WTC11 (cell line): ENCODE results near the gene EIF2AK3. TPM values are rescaled to one million over a fixed set of nuclear protein-coding genes. Genes with fewer than 3 reads are reported as not detected.
A peak's percentile ranks its signal among the peaks of the same experiment; 100 is the strongest.

ENCODE experiments used
- ATAC-seq: fragments of 200-7000 bp; cut with Tn5 transposase; 2 replicates; pipeline ENCODE4 v1.10.0; 2021; ENCODE audit warnings: mild to moderate bottlenecking, moderate library complexity
- CTCF ChIA-PET: fragments of 300-600 bp; sonication (Branson Sonifier 250); formaldehyde crosslinking; loops from one replicate; lab custom pipeline; 2021; ENCODE audit warnings: antibody characterized with exemption; lab: Charles Lee
- POLR2A ChIA-PET: fragments of 350-600 bp; sonication (Branson Sonifier 250); formaldehyde crosslinking; loops from one replicate; lab custom pipeline; 2021; ENCODE audit warnings: antibody characterized with exemption; lab: Charles Lee
- DNase-seq: peaks from one replicate; pipeline ENCODE4 v3.0.0; 2021; ENCODE audit warnings: low spot score
- H3K27ac Mint-ChIP-seq: 2 replicates; pipeline ENCODE4 v1.8.0; 2021; ENCODE audit warnings: mixed read lengths
- H3K27me3 Mint-ChIP-seq: 2 replicates; pipeline ENCODE4 v1.8.0; 2021; ENCODE audit warnings: low read depth, mild to moderate bottlenecking, moderate library complexity, mixed read lengths
- H3K36me3 Mint-ChIP-seq: 2 replicates; pipeline ENCODE4 v1.8.0; 2021; ENCODE audit warnings: mixed read lengths
- H3K4me1 Mint-ChIP-seq: 2 replicates; pipeline ENCODE4 v1.8.0; 2022; ENCODE audit warnings: mixed read lengths
- H3K4me3 Mint-ChIP-seq: 2 replicates; pipeline ENCODE4 v1.8.0; 2021; ENCODE audit warnings: mild to moderate bottlenecking, moderate library complexity, mixed read lengths
- H3K9me3 Mint-ChIP-seq: 2 replicates; pipeline ENCODE4 v1.8.0; 2021; ENCODE audit warnings: mixed read lengths
- CREB1 ChIP-seq: sonication (generic); formaldehyde crosslinking; IDR thresholded peaks from 2 replicates; pipeline ENCODE4 v1.8.0; 2023; ENCODE audit warnings: mild to moderate bottlenecking, missing genetic modification reagents
- E2F1 ChIP-seq: sonication (generic); formaldehyde crosslinking; IDR thresholded peaks from 2 replicates; pipeline ENCODE4 v1.8.0; 2022; ENCODE audit warnings: mild to moderate bottlenecking, missing genetic modification reagents
- E2F5 ChIP-seq: sonication (generic); formaldehyde crosslinking; IDR thresholded peaks from 2 replicates; pipeline ENCODE4 v1.8.1; 2022; ENCODE audit warnings: mild to moderate bottlenecking, moderate library complexity, missing genetic modification reagents
- ELF4 ChIP-seq: sonication (generic); formaldehyde crosslinking; IDR thresholded peaks from 2 replicates; pipeline ENCODE4 v1.8.1; 2022; ENCODE audit warnings: low read depth, mild to moderate bottlenecking, moderate library complexity, missing genetic modification reagents
- EMX1 ChIP-seq: fragments of 250-450 bp; sonication (Bioruptor Pico); IDR thresholded peaks from 2 replicates; pipeline ENCODE4 v1.8.0; 2021; ENCODE audit warnings: mild to moderate bottlenecking
- ERG ChIP-seq: fragments of 250-450 bp; sonication (Bioruptor Pico); IDR thresholded peaks from 2 replicates; pipeline ENCODE4 v1.8.0; 2021; ENCODE audit warnings: mild to moderate bottlenecking
- FOXJ3 ChIP-seq: sonication (generic); formaldehyde crosslinking; IDR thresholded peaks from 2 replicates; pipeline ENCODE4 v1.9.0; 2021; ENCODE audit warnings: missing genetic modification reagents, mild to moderate bottlenecking, borderline replicate concordance
- FOXP4 ChIP-seq: sonication (generic); formaldehyde crosslinking; IDR thresholded peaks from 2 replicates; pipeline ENCODE4 v1.8.0; 2022; ENCODE audit warnings: mild to moderate bottlenecking, missing genetic modification reagents
- IRF2 ChIP-seq: sonication (generic); formaldehyde crosslinking; IDR thresholded peaks from 2 replicates; pipeline ENCODE4 v1.8.0; 2022; ENCODE audit warnings: low read depth, missing genetic modification reagents, borderline replicate concordance
- JAZF1 ChIP-seq: fragments of 250-450 bp; sonication (Bioruptor Pico); IDR thresholded peaks from 2 replicates; pipeline ENCODE4 v1.9.0; 2021; ENCODE audit warnings: moderate library complexity, mild to moderate bottlenecking, inconsistent platforms
- KAT7 ChIP-seq: sonication (generic); formaldehyde crosslinking; IDR thresholded peaks from 2 replicates; pipeline ENCODE4 v1.8.1; 2023; ENCODE audit warnings: missing genetic modification reagents, mild to moderate bottlenecking, borderline replicate concordance
- MXD4 ChIP-seq: fragments of 250-450 bp; sonication (Bioruptor Pico); IDR thresholded peaks from 2 replicates; pipeline ENCODE4 v1.8.0; 2021; ENCODE audit warnings: mild to moderate bottlenecking, moderate library complexity, borderline replicate concordance
- NR1H2 ChIP-seq: sonication (generic); formaldehyde crosslinking; IDR thresholded peaks from 2 replicates; pipeline ENCODE4 v1.9.0; 2021; ENCODE audit warnings: mild to moderate bottlenecking, moderate library complexity, missing genetic modification reagents
- SMAD3 ChIP-seq: sonication (generic); formaldehyde crosslinking; IDR thresholded peaks from 2 replicates; pipeline ENCODE4 v1.8.0; 2022; ENCODE audit warnings: missing genetic modification reagents, mild to moderate bottlenecking, borderline replicate concordance
- TEAD1 ChIP-seq: sonication (generic); formaldehyde crosslinking; IDR thresholded peaks from 2 replicates; pipeline ENCODE4 v1.8.0; 2022; ENCODE audit warnings: mild to moderate bottlenecking, missing genetic modification reagents
- USF2 ChIP-seq: sonication (generic); formaldehyde crosslinking; IDR thresholded peaks from 2 replicates; pipeline ENCODE4 v1.8.1; 2023; ENCODE audit warnings: mild to moderate bottlenecking, missing genetic modification reagents, moderate library complexity
- ZBTB21 ChIP-seq: sonication (generic); formaldehyde crosslinking; IDR thresholded peaks from 2 replicates; pipeline ENCODE4 v1.8.1; 2023; ENCODE audit warnings: mild to moderate bottlenecking, missing genetic modification reagents, borderline replicate concordance
- ZNF219 ChIP-seq: sonication (generic); formaldehyde crosslinking; IDR thresholded peaks from 2 replicates; pipeline ENCODE4 v1.8.0; 2023; ENCODE audit warnings: missing genetic modification reagents, mild to moderate bottlenecking, borderline replicate concordance
- ZNF263 ChIP-seq: sonication (generic); formaldehyde crosslinking; IDR thresholded peaks from 2 replicates; pipeline ENCODE4 v1.8.1; 2022; ENCODE audit warnings: low read depth, mild to moderate bottlenecking, moderate library complexity, missing genetic modification reagents
- ZNF512 ChIP-seq: sonication (generic); formaldehyde crosslinking; IDR thresholded peaks from 2 replicates; pipeline ENCODE4 v1.8.1; 2022; ENCODE audit warnings: missing genetic modification reagents, borderline replicate concordance
- total RNA-seq: library from RNA; stranded (reverse); gene quantifications from 3 replicates; pipeline ENCODE4 v1.2.3, GENCODE V29; 2021

The EIF2AK3 gene
- total RNA-seq, 1 experiment from 2014 or later, result 20.8 TPM

GRCh38 chr2:88606371-88607030, 20.8 kb downstream of the EIF2AK3 start:
- no peak for DNase-seq
- Mint-ChIP-seq H3K4me3 (no peak overlapping the region), H3K36me3 (no peaks in the 10 kb centered on the region), H3K9me3 (no peaks in the 10 kb centered on the region), H3K4me1 (peaks cover 24% of the 10 kb centered on the region), H3K27me3 (no peaks in the 10 kb centered on the region), H3K27ac (no peak overlapping the region)
- ATAC-seq, result no peak
- ChIA-PET POLR2A (no interaction called here), CTCF (interaction anchor here (1.6 to 2.2 kb wide), 2 partner anchors 63 to 65 kb away, joined by 5 to 9 read pairs; no protein-coding TSS in a partner anchor)
- TF ChIP-seq ZNF263 (no peak), SMAD3 (CRISPR knock-in tag) (no peak), E2F1 (CRISPR knock-in tag) (no peak), NR1H2 (CRISPR knock-in tag) (no peak), USF2 (CRISPR knock-in tag) (no peak), ZNF512 (CRISPR knock-in tag) (no peak)

GRCh38 chr2:88603146-88603545, 24.1 kb downstream of the EIF2AK3 start:
- Mint-ChIP-seq H3K4me1 (peaks cover 40% of the 10 kb centered on the region), H3K27ac (peak overlapping the region; percentile 47)
- no peak for DNase-seq
- TF ChIP-seq ZNF512 (CRISPR knock-in tag) (no peak), E2F1 (CRISPR knock-in tag) (no peak), TEAD1 (no peak), CREB1 (CRISPR knock-in tag) (no peak), NR1H2 (CRISPR knock-in tag) (no peak), JAZF1 (CRISPR knock-in tag) (no peak), ERG (CRISPR knock-in tag) (no peak), ZNF219 (CRISPR knock-in tag) (no peak), ELF4 (CRISPR knock-in tag) (no peak), IRF2 (no peak), ZBTB21 (CRISPR knock-in tag) (no peak), MXD4 (no peak), E2F5 (CRISPR knock-in tag) (no peak), FOXJ3 (no peak), KAT7 (CRISPR knock-in tag) (no peak), EMX1 (CRISPR knock-in tag) (no peak), FOXP4 (no peak)
- TF ChIP-seq, all 79 proteins: peak for 0
- Mint-ChIP-seq H3K27me3 (no peaks in the 10 kb centered on the region), H3K36me3 (no peaks in the 10 kb centered on the region), H3K4me3 (no peak overlapping the region), H3K9me3 (no peaks in the 10 kb centered on the region)
- ChIA-PET POLR2A (no interaction called here), CTCF (no interaction called here)
- no peak for ATAC-seq
